LNCaP clone FGC (cell line): ENCODE measurements around the gene SLC25A24.

Experiments used
- DNase-seq: peaks from one replicate; pipeline ENCODE4 v3.0.0-alpha.2; 2011; ENCODE audit warnings: low read depth
- H3K4me3 ChIP-seq: 2 replicates; pipeline ENCODE4 v1.5.1; 2011; ENCODE audit warnings: mild to moderate bottlenecking, low read depth, low read length, control low read depth
- TF ChIP-seq, protein P1 (sequence below): IDR thresholded peaks from 2 replicates; pipeline ENCODE4 v1.5.1; 2012; ENCODE audit warnings: mild to moderate bottlenecking; ENCODE audit not compliant: control insufficient read depth, insufficient read depth; ENCODE audit errors: extremely low read depth

The SLC25A24 gene

DNA sequence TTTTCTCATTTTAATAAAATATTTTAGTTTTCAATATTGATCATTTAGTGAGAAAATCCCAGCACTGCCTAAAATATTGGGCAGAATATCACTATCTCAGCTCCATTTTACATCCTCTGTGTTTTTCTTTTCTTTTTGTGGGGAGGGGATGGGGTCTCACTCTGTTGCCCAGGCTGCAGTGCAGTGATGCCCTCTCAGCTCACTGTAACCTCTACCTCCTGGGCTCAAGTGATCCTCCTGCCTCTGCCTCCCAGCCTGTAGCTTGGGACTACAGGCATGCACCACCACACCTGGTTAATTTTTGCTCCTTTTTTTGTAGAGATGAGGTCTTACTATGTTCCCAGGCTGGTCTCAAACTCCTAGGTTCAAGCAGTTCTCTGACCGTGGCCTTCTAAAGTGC, 76.1 kb downstream of the SLC25A24 start:
- no peak overlapping the region for H3K4me3 ChIP-seq
- no peak for DNase-seq
- TF ChIP-seq, protein P1, sequence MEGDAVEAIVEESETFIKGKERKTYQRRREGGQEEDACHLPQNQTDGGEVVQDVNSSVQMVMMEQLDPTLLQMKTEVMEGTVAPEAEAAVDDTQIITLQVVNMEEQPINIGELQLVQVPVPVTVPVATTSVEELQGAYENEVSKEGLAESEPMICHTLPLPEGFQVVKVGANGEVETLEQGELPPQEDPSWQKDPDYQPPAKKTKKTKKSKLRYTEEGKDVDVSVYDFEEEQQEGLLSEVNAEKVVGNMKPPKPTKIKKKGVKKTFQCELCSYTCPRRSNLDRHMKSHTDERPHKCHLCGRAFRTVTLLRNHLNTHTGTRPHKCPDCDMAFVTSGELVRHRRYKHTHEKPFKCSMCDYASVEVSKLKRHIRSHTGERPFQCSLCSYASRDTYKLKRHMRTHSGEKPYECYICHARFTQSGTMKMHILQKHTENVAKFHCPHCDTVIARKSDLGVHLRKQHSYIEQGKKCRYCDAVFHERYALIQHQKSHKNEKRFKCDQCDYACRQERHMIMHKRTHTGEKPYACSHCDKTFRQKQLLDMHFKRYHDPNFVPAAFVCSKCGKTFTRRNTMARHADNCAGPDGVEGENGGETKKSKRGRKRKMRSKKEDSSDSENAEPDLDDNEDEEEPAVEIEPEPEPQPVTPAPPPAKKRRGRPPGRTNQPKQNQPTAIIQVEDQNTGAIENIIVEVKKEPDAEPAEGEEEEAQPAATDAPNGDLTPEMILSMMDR, result no peak

DNA sequence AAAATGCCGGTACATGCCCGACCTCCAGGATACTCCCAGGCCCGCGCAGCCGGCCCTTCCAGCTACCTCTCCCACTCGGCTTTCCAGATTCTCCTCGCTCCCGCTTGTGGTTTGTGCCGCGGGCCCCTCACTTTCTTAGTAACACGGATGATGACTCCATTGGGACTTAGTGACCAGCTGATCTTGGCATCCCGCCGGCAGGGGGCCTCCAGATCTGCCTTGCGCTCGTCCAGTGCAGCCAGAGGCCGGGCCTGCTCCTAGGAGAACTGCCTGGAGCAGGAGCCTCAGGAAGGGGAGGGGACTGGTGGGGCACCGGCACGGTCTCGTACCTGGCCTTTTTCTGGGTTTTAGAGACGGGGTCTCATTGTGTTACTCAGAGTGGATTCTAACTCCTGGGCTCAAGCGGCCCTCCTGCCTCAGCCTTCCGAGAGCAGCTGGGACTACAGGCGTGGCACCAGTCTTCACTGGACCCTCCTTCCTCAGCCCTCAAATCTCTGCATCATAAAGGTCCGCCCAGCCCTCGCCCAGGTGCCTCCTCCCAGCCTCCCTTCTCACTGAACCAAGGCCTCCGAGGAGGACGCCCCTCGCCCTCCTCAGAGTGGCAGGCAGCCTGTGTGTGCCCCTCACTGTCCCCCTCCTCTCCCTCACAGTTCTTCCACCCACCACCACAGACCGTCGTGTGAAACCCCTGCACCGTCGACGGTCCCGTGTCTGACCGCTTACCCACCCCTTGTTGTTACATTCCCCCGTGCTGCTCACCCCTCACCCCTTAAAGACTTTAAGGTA, 78.6 kb downstream of the SLC25A24 start:
- H3K4me3 ChIP-seq, result no peak overlapping the region
- TF ChIP-seq, protein P1, result no peak
- no peak for DNase-seq

DNA sequence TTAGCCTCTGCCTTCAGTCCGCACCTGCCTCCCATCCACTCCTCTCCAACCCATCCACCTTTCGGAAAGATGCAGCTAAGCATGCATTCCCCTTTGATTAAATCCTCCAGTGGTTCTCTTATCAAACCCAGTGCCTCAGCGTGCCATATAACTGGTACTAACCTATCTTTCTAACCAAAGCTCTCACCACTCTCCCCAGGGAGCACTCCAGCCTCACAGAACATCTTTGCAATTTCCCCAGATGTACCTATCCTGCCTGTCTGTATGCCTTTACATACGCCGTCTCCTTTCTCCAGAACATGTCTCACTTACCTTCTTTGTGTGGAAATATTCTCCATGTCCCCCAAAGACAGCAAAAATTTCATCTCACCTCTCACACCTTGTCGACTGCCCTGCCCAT, 80.0 kb downstream of the SLC25A24 start:
- DNase-seq, result no peak
- TF ChIP-seq, protein P1, result no peak
- H3K4me3 ChIP-seq, result no peak overlapping the region

DNA sequence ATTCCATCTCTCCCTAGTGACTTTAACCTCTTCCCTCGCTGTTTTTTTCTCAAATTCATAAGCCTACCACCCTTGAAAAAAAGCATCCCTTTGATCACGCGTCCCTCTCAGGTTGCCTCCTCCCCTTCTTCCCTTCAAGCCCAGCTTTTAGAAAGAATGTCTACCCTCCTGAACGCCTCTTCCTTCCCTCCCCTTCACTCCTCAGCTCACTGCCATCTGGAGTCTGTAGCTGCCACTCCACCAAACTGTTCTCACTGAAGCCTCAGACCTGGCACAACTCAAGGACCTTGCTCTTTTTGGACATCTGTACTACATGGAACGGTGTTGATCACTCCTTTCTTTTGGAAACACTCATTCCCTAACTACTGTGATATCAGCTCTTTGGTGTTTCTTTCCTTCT, 80.6 kb downstream of the SLC25A24 start:
- TF ChIP-seq, protein P1, result no peak
- DNase-seq, result no peak

DNA sequence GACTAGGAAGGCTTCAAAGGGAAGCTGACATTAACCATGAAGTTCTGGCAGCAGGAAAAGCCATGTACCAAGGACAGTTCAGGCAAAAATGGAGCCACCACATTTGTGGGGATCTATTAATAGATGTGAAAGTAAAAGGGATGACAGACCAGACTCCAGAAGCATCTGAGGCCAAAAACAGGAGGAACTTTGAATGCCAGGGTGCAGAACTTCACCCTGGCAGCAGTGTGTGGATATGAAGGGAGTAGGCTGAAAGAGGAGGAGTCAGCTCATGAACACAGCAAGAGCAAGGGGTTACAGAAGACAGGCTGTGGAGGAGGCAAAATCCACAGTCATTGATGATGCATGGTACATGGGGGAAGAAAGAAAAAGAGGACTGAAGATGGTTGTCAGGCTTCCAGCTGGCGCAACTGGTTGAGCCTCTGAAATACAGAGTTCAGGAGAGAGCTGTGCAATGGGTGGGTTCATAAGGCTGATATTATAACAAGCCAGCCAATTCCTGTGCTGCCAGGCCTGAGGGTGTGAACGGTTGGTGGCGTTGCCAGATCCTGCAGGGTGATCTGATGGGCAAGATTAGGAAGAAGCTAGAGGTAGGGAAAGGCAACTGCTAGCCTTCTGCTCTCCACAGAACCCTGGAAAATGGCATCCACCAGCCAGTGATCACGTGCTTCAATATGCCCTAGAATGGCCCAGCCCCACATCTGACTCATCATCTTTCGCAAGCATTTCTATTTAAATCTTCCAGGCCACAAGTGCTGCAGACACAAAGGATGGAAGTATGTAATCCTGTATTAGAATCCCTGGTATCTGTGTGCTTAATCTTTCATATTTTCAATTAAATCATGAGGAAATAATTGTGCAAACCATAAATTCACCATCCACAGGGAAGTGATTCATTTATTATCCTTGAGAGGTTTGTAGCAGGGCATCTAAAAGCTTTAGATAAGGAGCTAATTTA, 81.9 kb downstream of the SLC25A24 start:
- DNase-seq, result no peak
- H3K4me3 ChIP-seq, result no peak overlapping the region
- TF ChIP-seq, protein P1, result no peak

More for the DNA sequence above, 80.6 kb downstream of the SLC25A24 start:
- H3K4me3 ChIP-seq, result no peak overlapping the region

DNA sequence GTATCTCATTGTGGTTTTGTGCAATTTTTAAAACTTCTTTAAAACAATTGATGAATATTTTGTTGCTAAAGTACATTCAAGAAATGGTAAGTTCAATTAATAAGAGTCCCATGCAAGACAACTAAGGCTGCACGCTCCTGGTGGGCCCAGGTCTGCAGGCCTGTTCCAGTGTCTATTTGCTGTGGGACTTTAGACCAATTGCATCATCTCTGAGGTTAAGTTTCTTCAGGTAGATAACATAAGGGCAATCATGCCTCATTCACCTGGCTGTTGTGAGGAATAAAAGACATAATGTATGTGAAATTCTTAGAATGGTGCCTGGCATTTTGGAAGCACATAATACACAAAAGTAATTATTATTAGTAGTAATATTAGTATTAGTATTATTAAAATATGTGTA, 82.9 kb downstream of the SLC25A24 start:
- TF ChIP-seq, protein P1, result no peak
- no peak for DNase-seq
- no peak overlapping the region for H3K4me3 ChIP-seq
